Uterine smooth muscle cell (primary cell): Measurements from ENCODE around the gene PROKR2. TPM values are rescaled to one million over a fixed set of nuclear protein-coding genes. Genes with fewer than 3 reads are reported as not detected.

Source experiments
- total RNA-seq: library from RNA; depleted of rRNA; stranded (reverse); fragments of >200 nt; gene quantifications from 2 replicates; pipeline ENCODE4 v1.2.3, GENCODE V29; 2014

Gene PROKR2
- total RNA-seq, result not detected in 2 replicates

DNA sequence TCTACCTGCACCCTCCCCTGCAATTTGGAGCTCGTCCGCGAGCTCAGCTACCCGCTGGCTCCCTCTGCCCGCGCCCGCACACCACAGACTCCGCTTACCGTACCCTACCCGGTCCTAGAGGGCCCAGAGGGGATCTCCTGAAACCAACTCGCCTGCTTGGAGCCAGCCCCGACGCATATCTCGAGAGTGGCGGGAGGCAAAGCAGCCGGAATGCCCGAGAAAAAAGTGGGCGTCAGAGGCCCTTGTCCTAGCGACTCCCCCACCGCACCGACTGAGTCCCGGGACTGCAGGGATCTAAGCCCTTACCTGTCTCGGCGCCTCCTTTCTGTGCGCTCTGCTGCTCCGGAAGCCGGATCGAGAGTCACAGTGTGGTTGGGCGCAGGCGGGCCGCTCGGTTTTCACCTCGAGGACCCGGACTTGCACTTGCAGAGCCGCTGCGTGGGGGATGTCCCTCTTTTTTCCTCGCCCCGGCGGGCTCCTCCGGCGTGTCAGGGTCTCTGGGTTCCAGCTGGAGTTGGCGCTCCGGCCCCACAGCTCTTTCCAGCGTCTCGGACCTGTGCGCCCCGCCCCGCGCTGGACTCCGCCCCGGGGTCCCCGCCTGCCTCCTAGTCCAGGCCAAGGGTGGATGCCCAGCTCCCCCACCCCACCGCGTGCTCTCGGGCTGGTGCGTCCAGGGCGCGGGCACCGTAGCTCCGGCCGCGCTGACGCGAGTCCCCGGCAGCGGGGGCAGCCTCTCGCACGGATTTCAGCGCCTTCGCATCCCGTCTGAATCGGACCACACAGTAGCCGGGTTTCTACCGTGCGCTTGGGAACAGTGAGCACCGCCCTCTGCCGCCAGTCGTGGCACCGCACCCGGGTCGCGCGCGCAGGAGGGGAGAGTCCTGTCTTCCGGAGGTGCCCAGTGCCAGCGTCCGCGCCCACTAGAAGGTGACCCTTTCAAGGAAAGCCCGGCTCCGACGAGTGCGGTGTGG is at the start of gene PROKR2:
PROKR2 (minus strand) TSS at position 767 of the 971 bp plus-strand sequence. CDS start 2,585 bp downstream, outside the sequence.

Other genes with a start within 250 kb of the PROKR2 start
- 47.9 and 61.5 TPM in 2 replicates for gene TMEM230, start 203.9 kb downstream of the PROKR2 start, total RNA-seq
- 94.2 and 268 TPM in 2 replicates for gene PCNA, start 197.0 kb downstream of the PROKR2 start, total RNA-seq
- 39.6 and 44.0 TPM in 2 replicates for gene CDS2, start 189.9 kb downstream of the PROKR2 start, total RNA-seq